Pons (tissue), 1 donor: Measurements from ENCODE around the gene CACNA2D3.
A peak's percentile ranks its signal among the peaks of the same experiment; 100 is the strongest.

Experiments used
- DNase-seq: peaks from one replicate; pipeline ENCODE4 v3.0.0-alpha.2; 2016; ENCODE audit warnings: low spot score

CACNA2D3 gene

GRCh38 chr3:54918516-54918915 is 796.2 kb downstream of the CACNA2D3 start:
- DNase-seq: no peak

GRCh38 chr3:54928046-54928770 is 805.9 kb downstream of the CACNA2D3 start, which contains the start of gene LRTM1:
LRTM1 (minus strand) TSS chr3:54928059; CDS start chr3:54927911, 148 bp downstream.
- DNase-seq: no peak

GRCh38 chr3:54931182-54931581 is 808.8 kb downstream of the CACNA2D3 start:
- DNase-seq: peak; percentile 96

GRCh38 chr3:54932606-54933005 is 810.3 kb downstream of the CACNA2D3 start:
- peak; percentile 78 for DNase-seq

- DNase-seq: no peak
These were observed 813.5 kb downstream of the CACNA2D3 start for GRCh38 chr3:54935869-54936268.

- DNase-seq: no peak
These were observed 814.2 kb downstream of the CACNA2D3 start for GRCh38 chr3:54936561-54936960.

GRCh38 chr3:54939557-54940300 is 817.4 kb downstream of the CACNA2D3 start:
- no peak for DNase-seq

- no peak for DNase-seq
These were observed 818.6 kb downstream of the CACNA2D3 start for GRCh38 chr3:54940971-54941370.

- DNase-seq: no peak
These were observed 819.5 kb downstream of the CACNA2D3 start for GRCh38 chr3:54941690-54942362.

- DNase-seq: no peak
These were observed 827.2 kb downstream of the CACNA2D3 start for GRCh38 chr3:54949491-54950044.

- DNase-seq: no peak
These were observed 828.1 kb downstream of the CACNA2D3 start for GRCh38 chr3:54950391-54951003.

GRCh38 chr3:54951405-54951804 is 829.1 kb downstream of the CACNA2D3 start:
- peak; percentile 29 for DNase-seq

- no peak for DNase-seq
These were observed 831.7 kb downstream of the CACNA2D3 start for GRCh38 chr3:54954022-54954421.

- no peak for DNase-seq
These were observed 832.2 kb downstream of the CACNA2D3 start for GRCh38 chr3:54954521-54954920.

- DNase-seq: no peak
These were observed 833.1 kb downstream of the CACNA2D3 start for GRCh38 chr3:54955496-54955895.

GRCh38 chr3:54955941-54956340 is 833.6 kb downstream of the CACNA2D3 start:
- no peak for DNase-seq

GRCh38 chr3:54957711-54958110 is 835.4 kb downstream of the CACNA2D3 start:
- DNase-seq: no peak

GRCh38 chr3:54960082-54960481 is 837.7 kb downstream of the CACNA2D3 start:
- DNase-seq: no peak

GRCh38 chr3:54960701-54961100 is 838.3 kb downstream of the CACNA2D3 start:
- DNase-seq: no peak

- DNase-seq: no peak
These were observed 839.8 kb downstream of the CACNA2D3 start for GRCh38 chr3:54962200-54962599.

GRCh38 chr3:54963641-54964040 is 841.3 kb downstream of the CACNA2D3 start:
- peak; percentile 38 for DNase-seq

GRCh38 chr3:54964081-54964480 is 841.7 kb downstream of the CACNA2D3 start:
- DNase-seq: no peak
